Activated T-cell treated with anti-CD3 and anti-CD28 coated beads, Interleukin-2, amount 50 U/mL, for 48 hours (primary cell): ENCODE measurements around the gene NVL.
"Not testable (repeated sequence)": the region's sequence is repeated elsewhere in the genome, so short reads cannot be mapped to it uniquely, and the experiment has no call there.

Experiments
- DNase-seq, 2 experiments: peaks; one replicate each; pipeline ENCODE4 v3.0.0-alpha.2; 2020

The NVL gene

GRCh38 chr1:224226849-224227502, 103.0 kb downstream of the NVL start:
- no peak for DNase-seq

- no peak for DNase-seq
Measured at GRCh38 chr1:224223819-224224714, 105.9 kb downstream of the NVL start.

DNA sequence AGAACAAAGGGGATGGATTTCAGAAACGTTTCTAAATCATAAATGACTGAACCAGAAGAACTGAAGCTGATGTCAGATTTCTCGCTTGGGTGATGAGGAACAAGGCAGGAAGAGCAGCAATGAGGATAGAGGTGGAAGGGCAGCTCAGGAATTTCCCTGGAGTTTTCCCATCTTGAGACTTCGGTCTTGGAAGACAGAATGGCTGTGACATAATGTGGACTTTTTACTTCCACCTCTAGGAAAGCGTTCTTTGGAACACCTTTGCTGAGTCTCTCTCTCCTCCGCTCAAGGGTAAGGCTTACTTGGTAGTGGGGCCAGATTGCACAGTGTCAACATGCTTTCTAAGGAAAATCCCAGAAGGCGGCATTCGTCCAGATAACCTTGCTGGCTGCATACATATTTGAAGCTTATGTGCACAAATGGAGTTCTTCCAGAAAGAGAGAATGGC, 110.3 kb downstream of the NVL start:
- no peak for DNase-seq

DNA sequence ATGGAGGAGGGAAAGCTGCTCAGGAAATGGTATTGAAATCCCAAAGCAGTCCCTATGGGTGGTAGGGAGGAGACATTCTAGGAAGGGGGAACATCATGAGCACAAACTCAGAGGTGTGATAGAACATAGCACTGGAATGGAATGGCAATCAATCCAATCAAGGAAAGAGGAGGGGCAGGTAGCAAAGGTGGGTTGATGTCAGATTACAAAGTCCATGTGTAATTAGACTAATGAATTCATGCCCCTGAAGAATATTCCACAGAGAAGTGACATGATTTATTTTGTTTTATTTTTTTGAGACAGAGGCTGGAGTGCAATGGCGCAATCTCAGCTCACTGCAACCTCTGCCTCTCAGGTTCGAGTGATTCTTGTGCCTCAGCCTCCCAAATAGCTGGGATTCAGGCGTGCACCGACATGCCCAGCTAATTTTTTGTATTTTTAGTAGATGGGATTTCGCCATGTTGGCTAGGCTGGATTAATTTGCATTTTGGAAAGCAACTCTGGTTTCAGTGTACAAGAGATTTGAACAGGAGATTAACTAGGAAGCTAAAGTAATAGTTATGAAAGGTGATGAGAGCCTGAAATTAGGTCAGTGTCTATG, 110.9 kb downstream of the NVL start:
- DNase-seq = no peak

- no peak for DNase-seq
Measured at GRCh38 chr1:224217655-224218623, 112.0 kb downstream of the NVL start.

DNA sequence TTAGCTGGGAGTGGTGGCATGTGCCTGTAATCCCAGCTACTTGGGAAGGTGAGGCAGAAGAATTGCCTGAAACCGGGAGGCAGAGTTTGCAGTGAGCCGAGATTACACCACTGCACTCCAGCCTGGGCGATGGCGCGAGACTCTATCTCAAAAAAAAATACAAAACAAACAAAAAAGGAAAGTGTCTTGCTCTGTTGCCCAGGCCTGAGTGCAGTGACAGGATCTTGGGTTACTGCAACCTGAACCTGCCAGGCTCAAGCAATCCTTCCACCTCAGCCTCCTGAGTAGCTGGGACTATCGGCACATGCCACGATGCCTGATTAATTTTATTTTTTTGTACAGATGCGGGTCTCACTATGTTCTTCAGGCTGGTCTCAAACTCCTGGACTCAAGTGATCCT, 113.6 kb downstream of the NVL start:
- DNase-seq = no peak

GRCh38 chr1:224213438-224214119, 116.4 kb downstream of the NVL start:
- DNase-seq = no peak

DNA sequence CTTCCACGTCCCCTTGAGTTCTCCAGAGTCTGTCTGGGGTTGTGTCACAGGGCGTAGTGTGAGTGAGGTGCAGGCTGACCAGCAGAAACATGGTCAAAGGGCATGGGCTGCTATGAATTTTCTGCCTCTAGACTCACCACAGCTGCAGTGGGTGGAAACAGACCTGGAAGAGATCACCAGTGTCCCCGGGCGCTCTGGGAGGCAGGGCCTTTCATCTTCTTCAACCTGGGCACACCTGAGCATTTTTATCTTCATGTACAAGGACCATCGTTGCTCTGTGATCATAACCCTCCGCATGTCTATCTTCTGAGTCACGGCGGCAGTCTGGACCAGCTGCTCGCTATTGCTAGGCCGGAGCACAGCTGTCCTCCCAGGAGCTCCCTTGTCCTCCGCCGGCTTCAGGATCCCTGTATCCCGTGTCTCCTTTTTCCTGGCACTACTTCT, 117.3 kb downstream of the NVL start:
- no peak for DNase-seq

- DNase-seq = no peak
Measured at GRCh38 chr1:224211206-224211962, 118.6 kb downstream of the NVL start.

GRCh38 chr1:224205931-224206538, 123.9 kb downstream of the NVL start:
- not testable (repeated sequence) for DNase-seq

DNA sequence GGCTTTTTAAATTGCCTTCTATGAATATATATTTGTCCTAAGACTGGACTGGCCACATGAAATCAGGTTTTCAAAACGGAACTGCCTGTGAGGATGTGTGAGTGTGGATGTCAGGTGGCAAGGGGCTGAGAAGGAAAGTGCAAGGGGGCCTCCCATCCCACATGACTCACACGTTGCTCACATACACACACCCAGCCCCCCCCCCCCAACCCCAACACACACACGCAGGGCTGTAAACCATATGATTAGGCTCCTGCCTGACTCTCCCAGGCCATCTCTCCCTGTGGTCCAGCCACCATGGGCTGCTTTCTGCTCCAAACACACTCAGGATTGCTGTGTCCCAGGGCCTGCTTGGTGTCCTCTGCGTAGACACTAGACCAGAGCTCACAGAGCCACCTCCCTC, 124.5 kb downstream of the NVL start:
- DNase-seq = peak; percentile 50 to 64

- no peak for DNase-seq
Measured at GRCh38 chr1:224203243-224204016, 126.5 kb downstream of the NVL start.

DNA sequence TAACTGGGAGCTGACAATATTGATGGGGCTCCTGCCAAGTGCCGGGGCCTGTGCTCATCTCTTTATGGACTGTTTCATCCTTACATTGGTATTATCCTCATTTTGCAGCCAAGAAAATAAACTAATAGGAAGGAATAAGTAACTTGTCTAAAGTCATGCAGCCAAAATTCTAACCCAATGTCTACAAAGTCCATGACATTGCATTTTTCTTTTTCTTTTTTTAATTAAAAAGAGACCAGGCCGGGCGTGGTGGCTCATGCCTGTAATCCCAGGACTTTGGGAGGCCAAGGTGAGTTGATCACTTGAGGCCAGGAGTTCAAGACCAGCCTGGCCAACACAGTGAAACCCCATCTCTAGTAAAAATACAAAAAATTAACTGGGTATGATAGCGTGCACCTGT, 128.1 kb downstream of the NVL start:
- no peak for DNase-seq

DNA sequence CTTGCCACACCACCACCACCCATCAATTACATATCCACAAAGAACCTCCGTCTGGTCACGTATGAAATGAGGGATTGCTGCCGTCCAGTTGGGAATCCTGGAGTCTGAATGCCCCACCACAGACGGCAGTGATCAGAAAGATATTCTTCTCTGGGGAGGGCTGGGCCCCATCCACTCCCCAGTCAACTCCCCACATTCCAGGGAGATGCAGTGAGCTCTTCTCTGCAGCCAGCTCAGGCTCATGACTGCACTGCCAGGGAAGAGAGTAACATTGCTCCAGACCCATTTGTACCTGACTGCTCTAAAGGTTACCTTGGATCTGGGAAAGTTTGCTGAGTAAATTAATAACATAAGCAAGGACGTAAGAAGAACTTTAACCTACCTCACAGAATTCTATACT, 128.6 kb downstream of the NVL start:
- DNase-seq = no peak

- DNase-seq = no peak
Measured at GRCh38 chr1:224199679-224200078, 130.3 kb downstream of the NVL start.

DNA sequence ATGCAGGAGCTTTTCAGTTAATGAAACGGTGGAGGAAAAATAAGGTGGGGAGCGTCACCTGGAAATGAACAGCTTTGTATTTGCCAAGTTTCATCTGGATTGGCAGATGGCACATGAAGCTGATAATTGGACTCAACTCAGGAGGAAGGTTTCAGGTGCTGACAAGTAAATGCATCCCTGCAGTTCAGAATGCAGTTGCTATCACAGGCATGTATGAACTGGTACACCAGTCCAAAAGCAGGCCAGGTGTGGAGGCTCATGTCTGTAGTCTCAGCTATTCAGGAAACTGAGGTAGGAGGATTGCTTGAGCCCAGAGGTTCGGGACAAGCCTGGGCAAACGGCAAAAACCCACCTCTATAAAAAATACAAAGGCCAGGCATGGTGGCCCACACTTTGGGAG, 131.4 kb downstream of the NVL start:
- no peak for DNase-seq

- DNase-seq = no peak
Measured at GRCh38 chr1:224196813-224197600, 133.0 kb downstream of the NVL start.

DNA sequence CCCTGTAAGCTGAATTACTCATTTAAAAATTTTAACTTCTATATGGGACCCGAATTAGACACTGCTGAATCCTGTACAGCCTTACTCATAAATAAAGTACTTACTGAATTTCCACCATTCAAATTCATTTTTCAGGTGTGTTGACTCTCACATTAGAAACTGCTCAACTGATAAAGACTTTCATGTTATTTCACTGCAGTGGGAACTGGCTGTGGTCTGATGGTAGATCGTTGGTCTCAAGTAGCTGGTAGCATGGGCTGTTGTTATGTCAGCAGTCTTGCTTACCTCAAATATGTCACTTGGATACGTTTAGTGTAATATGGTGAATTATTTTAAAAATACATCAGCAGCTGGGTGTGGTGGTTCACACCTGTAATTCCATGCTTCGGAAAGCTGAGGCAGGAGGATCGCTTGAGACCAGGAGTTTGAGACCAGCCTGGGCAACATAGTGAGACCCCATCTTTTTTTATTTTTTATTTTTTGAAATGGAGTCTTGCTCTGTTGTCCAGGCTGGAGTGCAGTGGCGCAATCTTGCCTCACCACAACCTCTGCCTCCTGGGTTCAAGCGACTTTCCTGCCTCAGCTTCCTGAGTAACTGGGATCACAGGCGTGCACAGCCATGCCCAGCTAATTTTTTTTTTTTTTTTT, 136.5 kb downstream of the NVL start:
- no peak for DNase-seq
